Astrocyte of the cerebellum (primary cell): ENCODE data around the gene SFXN2.

Source experiments
- DNase-seq: peaks from one replicate; pipeline ENCODE4 v3.0.0-alpha.2; 2011; ENCODE audit warnings: low read depth
- H3K4me3 ChIP-seq: 2 replicates; pipeline ENCODE4 v1.5.1; 2011; ENCODE audit warnings: mild to moderate bottlenecking, low read depth, low read length, moderate library complexity
- in situ Hi-C: cut with HindIII; loops from 2 replicates; pipeline ENCODE4 v1.10.0; 2017; ENCODE audit warnings: low sequenced_read_pairs
- TF ChIP-seq, protein P1 (sequence below): IDR thresholded peaks from 2 replicates; pipeline ENCODE4 v1.5.1; 2012; ENCODE audit warnings: low read length, low read depth, moderate library complexity, mild to moderate bottlenecking; ENCODE audit errors: missing control alignments

The SFXN2 gene

DNA sequence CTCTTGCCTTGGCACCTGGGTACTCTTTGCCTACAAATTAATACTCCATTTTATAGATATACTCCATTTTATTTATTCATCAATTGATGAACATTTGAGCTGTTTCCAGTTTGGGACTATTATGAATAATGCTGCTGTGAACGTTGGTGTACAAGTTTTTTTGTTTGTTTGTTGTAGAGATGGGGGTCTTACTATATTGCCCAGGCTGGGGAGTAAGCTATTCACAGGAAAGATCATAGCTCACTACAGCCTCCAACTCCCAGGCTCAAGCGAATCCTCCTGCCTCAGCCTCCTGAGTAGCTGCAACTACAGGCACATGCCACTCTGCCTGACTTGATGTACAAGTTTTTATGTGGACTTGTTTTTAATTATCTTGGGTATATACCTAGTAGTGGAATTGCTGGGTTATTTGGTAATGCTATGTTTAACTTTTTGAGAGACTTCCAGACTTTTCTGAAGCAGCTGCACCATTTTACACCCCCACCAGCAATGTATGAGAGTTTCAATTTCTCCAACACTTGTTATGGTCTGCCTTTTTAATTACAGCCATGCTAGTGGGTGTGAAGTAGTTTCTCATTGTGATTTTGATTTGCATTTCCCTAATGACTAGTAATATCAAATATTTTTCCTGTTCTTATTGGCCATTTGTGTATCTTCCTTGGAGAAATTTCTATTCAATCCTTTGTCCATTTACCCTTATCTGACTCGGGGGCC lies 45.2 kb downstream of the SFXN2 start:
- TF ChIP-seq, protein P1, sequence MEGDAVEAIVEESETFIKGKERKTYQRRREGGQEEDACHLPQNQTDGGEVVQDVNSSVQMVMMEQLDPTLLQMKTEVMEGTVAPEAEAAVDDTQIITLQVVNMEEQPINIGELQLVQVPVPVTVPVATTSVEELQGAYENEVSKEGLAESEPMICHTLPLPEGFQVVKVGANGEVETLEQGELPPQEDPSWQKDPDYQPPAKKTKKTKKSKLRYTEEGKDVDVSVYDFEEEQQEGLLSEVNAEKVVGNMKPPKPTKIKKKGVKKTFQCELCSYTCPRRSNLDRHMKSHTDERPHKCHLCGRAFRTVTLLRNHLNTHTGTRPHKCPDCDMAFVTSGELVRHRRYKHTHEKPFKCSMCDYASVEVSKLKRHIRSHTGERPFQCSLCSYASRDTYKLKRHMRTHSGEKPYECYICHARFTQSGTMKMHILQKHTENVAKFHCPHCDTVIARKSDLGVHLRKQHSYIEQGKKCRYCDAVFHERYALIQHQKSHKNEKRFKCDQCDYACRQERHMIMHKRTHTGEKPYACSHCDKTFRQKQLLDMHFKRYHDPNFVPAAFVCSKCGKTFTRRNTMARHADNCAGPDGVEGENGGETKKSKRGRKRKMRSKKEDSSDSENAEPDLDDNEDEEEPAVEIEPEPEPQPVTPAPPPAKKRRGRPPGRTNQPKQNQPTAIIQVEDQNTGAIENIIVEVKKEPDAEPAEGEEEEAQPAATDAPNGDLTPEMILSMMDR, result no peak
- no peak overlapping the region for H3K4me3 ChIP-seq
- no peak for DNase-seq
- in situ Hi-C loops, result no loop called here

DNA sequence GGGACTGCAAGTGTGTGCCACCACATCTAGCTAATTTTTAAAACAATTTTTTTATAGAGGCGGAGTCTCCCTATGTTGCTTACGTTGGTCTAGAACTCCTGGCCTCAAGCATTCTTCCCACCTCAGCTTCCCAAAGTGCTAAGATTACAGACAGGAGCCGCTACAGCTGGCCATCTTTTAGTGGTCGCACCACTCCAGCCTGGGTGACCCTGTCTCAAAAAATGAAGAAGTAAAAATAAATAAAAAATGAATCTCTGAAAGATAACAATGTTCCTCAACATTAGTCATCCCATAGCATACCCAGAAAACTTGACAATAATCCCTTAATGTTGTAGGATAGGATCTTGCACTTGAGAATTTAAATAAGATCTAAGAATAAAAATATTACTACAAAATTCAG lies 47.5 kb downstream of the SFXN2 start:
- TF ChIP-seq, protein P1, result no peak
- no peak for DNase-seq
- H3K4me3 ChIP-seq, result no peak overlapping the region
- in situ Hi-C loops, result no loop called here

DNA sequence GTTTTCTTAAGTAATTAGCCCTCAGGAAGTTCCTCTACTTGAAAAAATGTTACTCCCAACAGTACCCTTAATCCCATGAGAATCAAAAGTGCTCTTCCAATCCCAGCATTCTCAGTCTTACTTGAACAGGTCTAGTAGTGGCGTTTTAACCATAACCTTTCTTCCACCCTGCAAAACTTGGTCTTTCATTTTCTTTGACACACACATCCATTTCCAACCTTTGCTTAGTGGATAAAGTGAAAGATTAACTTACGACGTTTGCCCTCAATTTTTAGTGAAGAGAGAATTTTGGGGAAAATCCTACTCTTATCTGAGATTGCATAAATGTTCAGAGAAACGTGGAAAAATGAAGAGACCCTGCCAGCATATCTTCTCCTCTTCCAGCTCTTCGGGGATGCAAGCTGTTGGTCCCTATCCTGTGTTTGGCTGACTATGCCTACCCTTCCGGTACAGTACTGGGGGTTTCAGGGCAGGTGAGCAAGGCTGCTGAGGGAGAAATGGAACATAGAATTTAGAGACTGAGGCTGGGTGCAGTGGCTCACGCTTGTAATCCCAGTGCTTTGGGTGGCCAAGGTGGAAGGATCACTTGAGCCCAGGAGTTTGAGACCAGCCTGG lies 48.1 kb downstream of the SFXN2 start:
- DNase-seq, result no peak
- in situ Hi-C loops, result no loop called here
- TF ChIP-seq, protein P1, result no peak
- H3K4me3 ChIP-seq, result no peak overlapping the region

DNA sequence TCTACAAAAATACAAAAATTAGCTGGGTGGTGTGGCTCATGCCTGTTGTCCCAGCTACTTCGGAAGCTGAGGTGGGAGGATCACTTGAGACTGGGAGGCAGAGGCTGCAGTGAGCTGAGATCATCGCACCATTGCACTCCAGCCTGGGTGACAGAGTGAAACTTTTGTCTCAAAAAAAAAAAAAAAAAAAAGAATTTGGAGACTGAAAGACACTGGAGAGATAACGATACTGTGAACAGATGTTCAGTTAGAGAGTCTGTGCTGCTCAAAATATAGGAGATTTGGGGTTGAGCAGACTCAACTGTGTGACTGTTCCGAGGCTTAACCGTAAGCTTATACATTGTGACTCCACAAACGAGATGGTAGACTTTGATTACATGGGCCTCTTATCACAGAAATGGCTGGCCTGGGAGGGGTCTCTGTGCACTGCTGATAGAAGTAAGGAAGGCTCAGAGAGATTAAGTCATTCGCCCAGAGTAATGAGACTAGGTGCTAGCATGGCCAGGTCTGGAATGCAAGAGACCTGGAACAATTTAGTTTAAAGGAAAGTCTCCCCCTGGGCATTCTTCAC lies 48.7 kb downstream of the SFXN2 start:
- TF ChIP-seq, protein P1, result no peak
- no peak overlapping the region for H3K4me3 ChIP-seq
- in situ Hi-C loops, result no loop called here
- no peak for DNase-seq

DNA sequence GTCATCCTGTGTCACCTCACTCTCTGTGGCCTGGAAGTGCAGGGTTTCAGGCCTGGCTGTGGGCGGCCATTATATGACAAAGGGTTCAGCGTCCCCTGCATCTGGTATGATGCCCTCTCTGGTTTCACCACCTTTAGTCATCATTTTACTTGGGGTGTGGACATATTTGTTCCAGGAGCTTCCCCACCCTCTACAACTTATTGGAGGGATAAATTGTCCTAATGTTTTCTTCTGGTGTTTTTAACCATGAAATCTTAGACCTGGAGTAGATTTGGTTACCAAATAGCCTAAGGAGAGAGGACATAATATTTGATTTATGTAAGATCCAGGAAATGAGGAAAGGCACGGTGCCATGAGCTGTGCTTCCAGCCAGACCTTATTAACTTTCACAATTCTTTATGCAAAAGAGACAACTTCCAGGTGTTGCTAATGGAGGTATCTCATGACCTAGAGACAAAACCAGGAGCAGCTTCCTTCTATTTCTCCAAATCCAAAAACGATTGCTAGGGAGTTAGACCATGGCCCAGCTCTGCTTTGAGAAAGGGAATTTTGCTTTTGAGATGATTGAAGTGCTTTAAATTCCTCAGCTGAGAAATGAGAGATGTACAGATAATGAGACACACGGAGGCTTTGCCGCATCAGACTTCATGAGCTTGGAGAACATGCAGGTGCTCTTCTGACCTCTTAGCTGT lies 50.2 kb downstream of the SFXN2 start:
- no peak for DNase-seq
- in situ Hi-C loops, result no loop called here
- H3K4me3 ChIP-seq, result no peak overlapping the region
- TF ChIP-seq, protein P1, result no peak

DNA sequence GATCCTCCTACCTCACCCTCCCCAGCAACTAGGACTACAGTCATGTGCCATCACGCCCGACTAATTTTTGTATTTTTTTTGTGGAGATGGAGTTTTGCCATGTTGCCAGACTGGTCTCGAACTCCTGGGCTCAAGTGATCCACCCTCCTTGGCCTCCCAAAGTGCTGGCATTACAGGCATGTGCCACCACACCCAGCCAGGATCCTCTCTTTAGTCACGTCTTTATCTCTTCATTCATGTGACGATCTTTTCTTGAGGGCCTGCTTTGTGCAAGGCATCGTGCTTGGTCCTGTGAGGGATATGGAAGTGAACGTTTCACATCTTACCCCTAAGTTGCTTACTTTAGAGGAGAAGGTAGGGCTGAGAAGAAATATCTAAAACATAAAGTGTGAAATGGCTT lies 50.9 kb downstream of the SFXN2 start:
- no peak for DNase-seq
- TF ChIP-seq, protein P1, result no peak
- no peak overlapping the region for H3K4me3 ChIP-seq
- in situ Hi-C loops, result no loop called here
